ENCODE measurements around the gene SKAP1. TPM values are rescaled to one million over a fixed set of nuclear protein-coding genes. Genes with fewer than 3 reads are reported as not detected.

SKAP1 gene
- not detected for polyA plus RNA-seq (2013, experiment 1 of 2)
- 0.44 TPM for polyA plus RNA-seq (2013, experiment 2 of 2)

DNA sequence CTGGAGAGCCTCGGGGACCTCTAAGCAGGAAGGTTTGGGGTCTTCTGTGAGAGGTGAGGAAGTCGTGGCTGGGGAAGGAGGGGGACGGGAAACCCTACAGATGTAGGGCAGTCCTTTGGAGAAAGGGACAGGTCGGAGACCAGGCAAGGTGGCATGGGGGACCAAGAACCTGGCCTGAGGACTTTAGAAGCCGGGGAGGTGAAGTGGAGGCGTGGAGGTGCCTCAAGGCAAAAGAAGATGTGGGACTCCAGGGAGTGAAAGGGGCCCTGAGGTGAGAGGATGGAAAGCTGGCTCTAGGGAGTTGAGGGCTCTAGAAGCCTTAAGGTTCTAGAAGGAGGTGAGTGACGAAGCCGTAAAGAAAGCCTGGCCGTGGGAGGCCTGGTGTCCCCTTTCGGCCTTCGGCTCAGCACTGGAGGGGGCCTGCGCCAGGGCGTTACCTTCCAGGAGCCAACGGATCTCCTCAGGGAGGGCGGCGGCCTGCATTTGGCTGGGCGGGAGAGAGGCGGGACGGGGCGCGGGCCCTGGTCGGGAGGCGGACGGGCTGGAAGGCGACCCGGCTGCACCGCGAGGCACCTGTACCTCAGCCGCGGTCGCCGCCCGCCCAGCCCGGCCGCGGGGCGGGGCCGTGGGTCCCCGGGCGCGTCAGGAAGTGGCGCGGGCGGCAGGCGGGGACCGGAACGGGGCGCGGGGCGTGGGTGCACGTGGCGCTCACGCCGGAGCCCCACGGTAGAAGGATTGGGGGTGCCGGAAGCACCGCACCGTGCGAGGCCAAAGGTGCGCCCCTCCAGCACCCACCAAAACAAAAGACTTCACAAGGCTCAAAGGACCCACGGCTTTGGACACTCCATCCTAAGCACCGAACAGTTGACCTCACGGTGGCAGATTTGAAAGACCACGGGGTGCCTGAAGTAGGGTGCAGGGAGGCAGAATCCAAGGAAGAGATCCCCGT, at the start of gene SKAP1:
TSS of gene SKAP1 (minus strand) at position 577 of the 949 bp plus-strand sequence.
- no peaks in the 10 kb centered on the region for H3K9me3 ChIP-seq (ENCODE audit: insufficient read depth, low read depth, low read length)
- H3K9ac ChIP-seq (ENCODE audit: low read depth, low read length), result no peak within 1 kb of the TSS; the same call in 1 of the 2 replicates
- H3K4me3 ChIP-seq (ENCODE audit: low read length), result peak within 1 kb of the TSS; percentile 33
- peaks cover 59% of the 10 kb centered on the region for H3K27me3 ChIP-seq (ENCODE audit: insufficient read depth, low read length)
- H3K4me1 ChIP-seq (ENCODE audit: insufficient read depth, low read length), result no peaks in the 10 kb centered on the region
- no peak within 1 kb of the TSS for H3K27ac ChIP-seq (ENCODE audit: low read depth, low read length)
- H3K36me3 ChIP-seq (ENCODE audit: insufficient read depth, low read length), result no peaks in the 10 kb centered on the region
- 26% methylated on average over 65 of the region's 65 CpGs for WGBS

DNA sequence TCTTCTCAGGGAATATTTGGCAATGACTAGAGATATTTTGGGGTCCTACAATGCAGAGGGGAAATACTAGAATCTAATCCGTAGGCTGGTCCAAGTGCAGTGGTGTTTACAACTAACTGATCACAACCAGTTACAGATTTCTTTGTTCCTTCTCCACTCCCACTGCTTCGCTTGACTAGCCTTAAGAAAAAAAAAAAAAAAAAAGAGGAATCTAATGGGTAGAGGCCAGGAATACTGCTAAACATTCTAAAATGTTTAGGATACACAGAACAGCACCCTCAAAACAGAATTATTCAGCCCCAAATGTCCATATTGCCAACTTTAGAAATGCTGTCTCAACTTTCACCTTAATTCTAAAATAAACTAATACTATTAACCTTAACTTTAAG, 49.0 kb upstream of the SKAP1 start:
- H3K4me1 ChIP-seq (ENCODE audit: insufficient read depth, low read length), result peaks cover 10% of the 10 kb centered on the region; the same call in 1 of the 2 replicates
- no peaks in the 10 kb centered on the region for H3K9me3 ChIP-seq (ENCODE audit: insufficient read depth, low read depth, low read length)
- H3K27ac ChIP-seq (ENCODE audit: low read depth, low read length), result no peak overlapping the region
- H3K4me3 ChIP-seq (ENCODE audit: low read length), result no peak overlapping the region
- no peaks in the 10 kb centered on the region for H3K36me3 ChIP-seq (ENCODE audit: insufficient read depth, low read length)
- no peak overlapping the region for H3K9ac ChIP-seq (ENCODE audit: low read depth, low read length)
- peaks cover 7% of the 10 kb centered on the region for H3K27me3 ChIP-seq (ENCODE audit: insufficient read depth, low read length)
- WGBS, result 88% methylated on average over 1 of the region's 2 CpGs

DNA sequence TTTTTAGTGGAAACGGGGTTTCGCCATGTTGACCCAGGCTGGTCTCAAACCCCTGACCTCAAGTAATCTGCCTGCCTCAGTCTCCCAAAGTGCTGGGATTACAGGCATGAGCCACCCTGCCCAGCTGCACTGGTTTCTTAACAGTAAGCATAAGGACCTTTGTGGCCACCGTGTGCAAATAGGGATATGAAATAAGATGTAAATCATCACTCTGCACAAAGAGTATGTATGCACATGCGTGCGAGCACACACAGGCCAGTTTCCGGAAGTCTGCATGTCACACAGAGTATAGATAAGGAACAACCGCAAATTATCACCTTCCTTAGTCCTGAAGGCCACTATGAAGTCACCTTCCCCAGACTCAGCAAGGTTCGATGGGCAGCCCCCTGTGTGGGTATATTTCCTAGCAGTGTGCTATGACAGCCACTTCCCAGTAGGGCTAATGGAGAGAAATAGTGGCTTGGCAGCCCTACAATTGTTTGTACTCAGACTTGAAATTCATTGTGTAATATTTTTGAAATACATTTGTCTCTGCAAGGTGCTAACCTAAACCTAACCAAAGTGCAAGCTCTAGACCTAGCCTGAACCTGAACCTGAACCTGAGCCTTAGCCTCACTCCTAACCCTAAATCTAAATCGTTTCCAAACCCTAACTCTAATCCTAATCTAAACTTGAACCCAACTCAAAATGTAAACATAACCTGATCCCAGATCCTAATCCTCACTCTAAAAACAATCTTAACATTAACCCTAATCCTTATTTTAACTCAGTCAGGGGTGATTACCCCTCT, 48.4 kb upstream of the SKAP1 start:
- Histone ChIP-seq H3K27ac (ENCODE audit: low read depth, low read length) (no peak overlapping the region), H3K36me3 (ENCODE audit: insufficient read depth, low read length) (no peaks in the 10 kb centered on the region), H3K27me3 (ENCODE audit: insufficient read depth, low read length) (peaks cover 6% of the 10 kb centered on the region), H3K4me1 (ENCODE audit: insufficient read depth, low read length) (peaks cover 5% of the 10 kb centered on the region; the same call in 1 of the 2 replicates), H3K9me3 (ENCODE audit: insufficient read depth, low read depth, low read length) (no peaks in the 10 kb centered on the region), H3K4me3 (ENCODE audit: low read length) (no peak overlapping the region), H3K9ac (ENCODE audit: low read depth, low read length) (no peak overlapping the region)
- WGBS, result 93% methylated on average over 9 of the region's 9 CpGs

DNA sequence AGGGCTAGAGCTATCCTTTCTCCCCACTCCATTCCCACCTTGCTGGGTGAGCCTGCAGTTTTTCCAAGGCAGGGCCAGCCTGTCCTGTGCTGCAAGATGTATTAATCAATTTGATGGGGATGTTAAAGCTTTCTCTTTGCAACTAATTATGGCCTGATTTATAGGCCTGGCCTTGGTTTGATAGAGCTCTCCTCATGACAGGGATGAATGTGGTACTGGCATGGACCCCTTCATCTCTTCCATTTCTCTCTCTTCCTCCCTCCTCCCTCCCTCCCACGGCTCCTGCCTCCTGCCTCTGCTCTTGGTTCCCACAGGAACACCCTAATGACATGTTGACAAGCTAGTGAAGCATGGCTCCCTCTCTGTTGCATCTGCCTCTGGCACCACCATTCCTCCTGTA, 47.2 kb upstream of the SKAP1 start:
- no peaks in the 10 kb centered on the region for H3K27me3 ChIP-seq (ENCODE audit: insufficient read depth, low read length)
- no peaks in the 10 kb centered on the region for H3K36me3 ChIP-seq (ENCODE audit: insufficient read depth, low read length)
- no peaks in the 10 kb centered on the region for H3K9me3 ChIP-seq (ENCODE audit: insufficient read depth, low read depth, low read length)
- 62% methylated on average over 1 of the region's 1 CpG for whole genome bisulfite sequencing
- H3K4me1 ChIP-seq (ENCODE audit: insufficient read depth, low read length), result peaks cover 10% of the 10 kb centered on the region; the same call in 1 of the 2 replicates
- no peak overlapping the region for H3K9ac ChIP-seq (ENCODE audit: low read depth, low read length)
- no peak overlapping the region for H3K4me3 ChIP-seq (ENCODE audit: low read length)
- no peak overlapping the region for H3K27ac ChIP-seq (ENCODE audit: low read depth, low read length)

DNA sequence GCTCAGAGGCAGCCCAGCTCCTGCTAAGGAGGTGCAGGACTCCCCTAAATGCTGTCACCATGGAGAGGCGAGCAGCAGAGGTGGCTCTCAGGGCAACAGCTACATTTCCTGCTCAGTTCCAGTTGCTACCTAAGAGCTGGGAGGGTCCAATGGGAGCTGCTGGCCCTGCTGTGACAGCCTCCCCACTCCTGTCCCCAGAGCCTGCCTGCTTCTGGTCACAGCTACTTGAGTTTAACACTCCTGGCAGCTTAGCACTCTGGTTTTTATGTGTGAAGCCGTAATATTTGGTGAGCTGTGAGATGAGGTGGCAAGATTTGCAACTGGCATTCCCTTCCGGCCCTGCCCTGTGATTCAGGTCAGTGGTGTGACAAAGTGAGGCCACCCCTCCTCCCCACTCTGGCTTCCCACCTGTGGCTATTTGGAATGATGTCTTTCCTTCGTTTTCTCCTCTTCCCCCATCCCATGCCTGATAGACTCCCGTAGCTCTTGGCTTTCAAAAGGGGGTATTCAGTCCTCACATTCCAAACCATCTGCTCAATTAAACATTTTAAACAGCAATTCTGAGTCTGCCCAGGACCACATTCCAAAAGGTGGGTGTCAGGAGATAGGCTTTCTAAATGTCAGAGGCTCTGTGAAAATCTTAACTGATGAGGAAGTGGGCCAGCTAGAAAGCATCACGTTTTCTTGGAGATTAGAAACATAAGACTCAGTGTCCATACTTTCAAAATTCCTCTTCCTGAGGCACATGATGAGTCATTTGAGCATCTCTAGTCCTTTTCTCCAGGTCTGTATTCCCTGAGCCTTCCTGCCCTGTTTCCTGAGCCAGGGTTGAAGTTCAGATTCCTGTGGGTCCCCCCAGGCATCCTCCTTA, 42.6 kb upstream of the SKAP1 start:
- H3K9ac ChIP-seq (ENCODE audit: low read depth, low read length), result peak overlapping the region; percentile 32; the same call in 1 of the 2 replicates
- H3K4me1 ChIP-seq (ENCODE audit: insufficient read depth, low read length), result peaks cover 19% of the 10 kb centered on the region; the same call in 1 of the 2 replicates
- WGBS, result 53% methylated on average over 6 of the region's 6 CpGs
- H3K27me3 ChIP-seq (ENCODE audit: insufficient read depth, low read length), result no peaks in the 10 kb centered on the region
- H3K4me3 ChIP-seq (ENCODE audit: low read length), result no peak overlapping the region
- H3K36me3 ChIP-seq (ENCODE audit: insufficient read depth, low read length), result no peaks in the 10 kb centered on the region
- no peaks in the 10 kb centered on the region for H3K9me3 ChIP-seq (ENCODE audit: insufficient read depth, low read depth, low read length)
- no peak overlapping the region for H3K27ac ChIP-seq (ENCODE audit: low read depth, low read length)

DNA sequence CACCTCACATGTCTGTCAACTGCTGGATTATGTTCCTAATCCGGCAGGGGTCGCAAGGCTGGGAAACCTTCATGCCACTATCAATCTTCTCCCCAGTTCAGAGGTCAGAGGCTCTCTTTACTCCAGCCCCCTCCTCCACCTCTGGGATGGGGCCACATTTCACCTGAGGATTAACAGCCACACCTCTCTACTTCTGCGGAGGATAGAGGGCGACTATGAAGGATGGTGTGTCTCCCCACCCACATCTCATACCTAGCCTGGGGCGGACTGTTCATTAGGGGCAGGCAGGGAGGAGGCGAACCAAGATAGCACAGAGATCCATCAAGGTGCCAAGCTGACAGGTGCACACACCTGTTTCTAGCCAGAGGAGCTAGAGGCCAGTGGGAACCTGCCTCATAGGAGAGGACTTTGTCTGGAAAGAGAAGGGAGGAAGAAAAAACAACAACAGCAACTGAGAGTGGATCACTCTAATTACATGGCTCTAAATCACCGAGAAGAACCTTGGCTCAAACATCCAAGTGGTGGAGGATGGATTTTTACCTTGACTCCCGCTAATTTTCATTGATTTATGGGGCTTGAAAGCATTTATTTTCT, 41.9 kb upstream of the SKAP1 start:
- H3K9me3 ChIP-seq (ENCODE audit: insufficient read depth, low read depth, low read length), result no peaks in the 10 kb centered on the region
- no peaks in the 10 kb centered on the region for H3K27me3 ChIP-seq (ENCODE audit: insufficient read depth, low read length)
- peak overlapping the region; percentile 32; the same call in 1 of the 2 replicates for H3K9ac ChIP-seq (ENCODE audit: low read depth, low read length)
- WGBS, result 75% methylated on average over 8 of the region's 8 CpGs
- peaks cover 19% of the 10 kb centered on the region; the same call in 1 of the 2 replicates for H3K4me1 ChIP-seq (ENCODE audit: insufficient read depth, low read length)
- no peak overlapping the region for H3K4me3 ChIP-seq (ENCODE audit: low read length)
- H3K27ac ChIP-seq (ENCODE audit: low read depth, low read length), result no peak overlapping the region
- H3K36me3 ChIP-seq (ENCODE audit: insufficient read depth, low read length), result no peaks in the 10 kb centered on the region

DNA sequence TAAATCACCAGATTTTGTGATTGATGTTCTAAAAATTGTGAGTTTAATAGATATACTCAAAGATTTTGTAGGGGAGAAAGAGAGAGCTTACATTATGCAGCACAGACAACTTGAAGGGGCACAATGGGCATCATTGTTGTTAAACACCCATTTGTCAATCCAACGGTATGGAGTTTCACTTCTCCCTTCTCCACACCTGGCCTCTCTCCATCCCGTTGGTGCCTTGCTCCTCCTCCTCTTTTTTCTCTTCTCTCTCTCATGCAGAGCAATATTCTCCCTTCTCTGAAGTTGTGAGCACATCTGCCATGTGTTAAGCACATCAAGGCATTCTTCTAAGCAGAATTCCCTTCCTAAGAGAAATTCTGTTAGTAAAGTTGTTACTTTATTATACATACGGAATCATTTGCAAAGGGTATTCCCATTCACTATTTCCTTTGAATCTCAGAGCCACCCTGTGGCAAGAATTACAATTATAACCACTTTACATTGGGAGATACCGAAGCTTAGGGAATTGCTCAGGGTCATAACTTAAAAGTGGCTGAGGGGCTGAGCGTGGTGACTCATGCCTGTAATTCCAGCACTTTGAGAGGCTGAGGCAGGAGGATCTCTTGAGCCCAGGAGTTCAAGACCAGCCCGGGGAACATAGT, 40.5 kb upstream of the SKAP1 start:
- H3K36me3 ChIP-seq (ENCODE audit: insufficient read depth, low read length), result no peaks in the 10 kb centered on the region
- no peak overlapping the region for H3K9ac ChIP-seq (ENCODE audit: low read depth, low read length)
- no peaks in the 10 kb centered on the region for H3K27me3 ChIP-seq (ENCODE audit: insufficient read depth, low read length)
- no peaks in the 10 kb centered on the region for H3K9me3 ChIP-seq (ENCODE audit: insufficient read depth, low read depth, low read length)
- H3K4me1 ChIP-seq (ENCODE audit: insufficient read depth, low read length), result peaks cover 19% of the 10 kb centered on the region; the same call in 1 of the 2 replicates
- no peak overlapping the region for H3K4me3 ChIP-seq (ENCODE audit: low read length)
- 49% methylated on average over 5 of the region's 6 CpGs for WGBS
- no peak overlapping the region for H3K27ac ChIP-seq (ENCODE audit: low read depth, low read length)

DNA sequence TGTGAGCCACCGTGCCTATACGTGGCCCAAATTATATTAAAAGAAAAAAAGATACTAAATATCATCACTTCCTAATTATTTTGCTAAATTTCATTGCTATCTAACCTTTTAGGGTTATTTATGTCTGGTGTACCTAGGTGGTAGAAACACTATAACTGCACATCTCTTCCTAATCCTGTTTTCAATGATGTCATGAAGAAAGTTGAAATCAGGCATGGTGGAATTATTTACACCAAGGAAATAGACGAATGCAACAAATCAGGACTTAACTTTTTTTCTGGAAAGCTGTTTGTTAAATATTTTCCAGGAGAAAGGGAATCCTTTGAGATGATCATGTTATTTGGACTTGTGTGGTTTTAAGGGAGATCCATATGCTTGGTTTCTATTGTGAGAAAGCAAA, 39.2 kb upstream of the SKAP1 start:
- Histone ChIP-seq H3K27ac (ENCODE audit: low read depth, low read length) (no peak overlapping the region), H3K36me3 (ENCODE audit: insufficient read depth, low read length) (no peaks in the 10 kb centered on the region), H3K4me1 (ENCODE audit: insufficient read depth, low read length) (peaks cover 19% of the 10 kb centered on the region; the same call in 1 of the 2 replicates), H3K27me3 (ENCODE audit: insufficient read depth, low read length) (no peaks in the 10 kb centered on the region), H3K4me3 (ENCODE audit: low read length) (no peak overlapping the region), H3K9ac (ENCODE audit: low read depth, low read length) (no peak overlapping the region), H3K9me3 (ENCODE audit: insufficient read depth, low read depth, low read length) (no peaks in the 10 kb centered on the region)
- WGBS, result 88% methylated on average over 1 of the region's 3 CpGs

DNA sequence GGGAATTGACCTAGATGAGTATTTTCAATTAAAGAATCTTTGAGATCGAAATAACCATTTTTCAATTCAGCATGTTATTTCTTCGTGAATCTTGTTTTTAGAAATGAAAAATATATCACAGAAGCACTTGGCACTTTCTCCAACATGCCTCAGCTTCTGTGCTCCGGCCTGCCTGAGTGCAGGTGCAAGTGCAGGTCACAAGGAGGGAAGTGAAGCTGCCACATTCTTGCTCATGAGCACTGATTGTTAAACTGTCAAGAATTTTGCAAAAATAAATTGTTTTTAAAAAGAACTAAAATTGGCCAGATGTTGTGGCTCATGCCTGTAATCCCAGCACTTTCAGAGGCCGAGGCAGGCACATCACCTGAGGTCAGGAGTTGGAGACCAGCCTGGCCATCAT, 38.3 kb upstream of the SKAP1 start:
- H3K4me1 ChIP-seq (ENCODE audit: insufficient read depth, low read length), result peaks cover 19% of the 10 kb centered on the region; the same call in 1 of the 2 replicates
- H3K36me3 ChIP-seq (ENCODE audit: insufficient read depth, low read length), result no peaks in the 10 kb centered on the region
- no peak overlapping the region for H3K4me3 ChIP-seq (ENCODE audit: low read length)
- H3K9me3 ChIP-seq (ENCODE audit: insufficient read depth, low read depth, low read length), result no peaks in the 10 kb centered on the region
- peaks cover 3% of the 10 kb centered on the region; the same call in 1 of the 2 replicates for H3K27me3 ChIP-seq (ENCODE audit: insufficient read depth, low read length)
- no peak overlapping the region for H3K9ac ChIP-seq (ENCODE audit: low read depth, low read length)
- no peak overlapping the region for H3K27ac ChIP-seq (ENCODE audit: low read depth, low read length)
- WGBS, result 86% methylated on average over 4 of the region's 4 CpGs

DNA sequence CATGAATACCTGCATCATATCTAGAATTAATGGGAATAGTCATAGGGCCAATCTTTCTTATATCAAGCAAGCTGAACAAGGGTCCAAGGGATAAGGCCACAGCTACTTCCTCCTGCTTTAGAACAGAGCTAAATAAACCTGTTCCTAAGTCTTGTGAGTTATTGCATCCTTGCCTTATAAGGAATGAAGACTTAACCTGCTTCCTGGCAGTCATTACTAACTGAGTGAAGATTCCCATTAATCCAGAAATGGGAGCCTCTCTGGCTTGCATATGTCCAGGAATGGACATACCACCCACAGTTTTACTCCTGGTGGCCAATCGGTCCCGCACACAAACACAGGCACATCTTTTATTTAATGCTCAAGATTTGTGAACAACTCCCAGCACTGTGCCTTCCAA, 35.9 kb upstream of the SKAP1 start:
- Histone ChIP-seq H3K4me3 (ENCODE audit: low read length) (no peak overlapping the region), H3K27ac (ENCODE audit: low read depth, low read length) (no peak overlapping the region), H3K9me3 (ENCODE audit: insufficient read depth, low read depth, low read length) (no peaks in the 10 kb centered on the region), H3K36me3 (ENCODE audit: insufficient read depth, low read length) (no peaks in the 10 kb centered on the region), H3K4me1 (ENCODE audit: insufficient read depth, low read length) (no peaks in the 10 kb centered on the region), H3K9ac (ENCODE audit: low read depth, low read length) (no peak overlapping the region), H3K27me3 (ENCODE audit: insufficient read depth, low read length) (peaks cover 9% of the 10 kb centered on the region; the same call in 1 of the 2 replicates)
- WGBS, result 98% methylated on average over 2 of the region's 2 CpGs

All from HUES64 (cell line).